Large intestine (tissue), 3 donors: ENCODE measurements around the gene FBXO22. TPM values are rescaled to one million over a fixed set of nuclear protein-coding genes. Genes with fewer than 3 reads are reported as not detected.
A peak's percentile ranks its signal among the peaks of the same experiment; 100 is the strongest.
"Not testable (repeated sequence)": the region's sequence is repeated elsewhere in the genome, so short reads cannot be mapped to it uniquely, and the experiment has no call there.

Source experiments
- DNase-seq, 2 donors: peaks; one replicate each; pipeline versions ENCODE4 v3.0.0 to v3.0.0-alpha.2; 2013
- H3K27ac ChIP-seq: one replicate; pipeline ENCODE4 v1.5.1; 2013; ENCODE audit warnings: low read length
- H3K27me3 ChIP-seq: 2 replicates; pipeline ENCODE4 v1.6.1; 2013; ENCODE audit warnings: low read length; ENCODE audit not compliant: control insufficient read depth, insufficient read depth
- H3K36me3 ChIP-seq: 2 replicates; pipeline ENCODE4 v1.6.1; 2013; ENCODE audit warnings: low read length; ENCODE audit not compliant: control insufficient read depth, insufficient read depth
- H3K4me1 ChIP-seq: one replicate; pipeline ENCODE4 v1.6.1; 2013; ENCODE audit warnings: low read length; ENCODE audit not compliant: control insufficient read depth, insufficient read depth
- H3K4me3 ChIP-seq: one replicate; pipeline ENCODE4 v1.5.1; 2013; ENCODE audit warnings: low read length
- H3K9me3 ChIP-seq: one replicate; pipeline ENCODE4 v1.6.1; 2013; ENCODE audit warnings: mild to moderate bottlenecking, low read depth, low read length, moderate library complexity; ENCODE audit not compliant: control insufficient read depth
- WGBS: methylation state at CpG from one replicate; pipeline ENCODE4 v1.1.5; 2013; ENCODE audit warnings: low lambda C conversion rate; ENCODE audit not compliant: insufficient coverage; 5-methylcytosine and 5-hydroxymethylcytosine counted together
- polyA plus RNA-seq: library from polyadenylated mRNA; unstranded; fragments of 120-200 nt; gene quantifications from one replicate; pipeline ENCODE4 v1.2.1, GENCODE V29; 2013

FBXO22 gene
- polyA plus RNA-seq, 1 donor = 24.9 TPM

GRCh38 chr15:75868019-75868418, 35.7 kb upstream of the FBXO22 start:
- Histone ChIP-seq H3K9me3 (no peaks in the 10 kb centered on the region), H3K4me3 (no peak overlapping the region), H3K36me3 (peaks cover 3% of the 10 kb centered on the region), H3K4me1 (no peaks in the 10 kb centered on the region), H3K27ac (no peak overlapping the region), H3K27me3 (no peaks in the 10 kb centered on the region)
- 92% methylated on average over 3 of the region's 3 CpGs for WGBS
- DNase-seq = no peak

- Histone ChIP-seq H3K27ac (no peak overlapping the region), H3K4me3 (no peak overlapping the region), H3K27me3 (no peaks in the 10 kb centered on the region), H3K36me3 (peaks cover 10% of the 10 kb centered on the region), H3K4me1 (no peaks in the 10 kb centered on the region), H3K9me3 (no peaks in the 10 kb centered on the region)
- no peak for DNase-seq
Observed at GRCh38 chr15:75869446-75869845, 34.2 kb upstream of the FBXO22 start.

- peaks cover 13% of the 10 kb centered on the region for H3K36me3 ChIP-seq
- not testable (repeated sequence) for H3K27ac ChIP-seq, H3K4me1 ChIP-seq, H3K9me3 ChIP-seq, H3K27me3 ChIP-seq, DNase-seq, H3K4me3 ChIP-seq
- 57% methylated on average over 1 of the region's 1 CpG for WGBS
Observed at GRCh38 chr15:75871589-75871988, 32.1 kb upstream of the FBXO22 start.

GRCh38 chr15:75872403-75872990, 31.2 kb upstream of the FBXO22 start:
- Histone ChIP-seq H3K27ac (no peak overlapping the region), H3K4me1 (no peaks in the 10 kb centered on the region), H3K9me3 (no peaks in the 10 kb centered on the region), H3K36me3 (peaks cover 13% of the 10 kb centered on the region), H3K27me3 (no peaks in the 10 kb centered on the region), H3K4me3 (no peak overlapping the region)
- no peak for DNase-seq
- 91% methylated on average over 4 of the region's 4 CpGs for WGBS

DNA sequence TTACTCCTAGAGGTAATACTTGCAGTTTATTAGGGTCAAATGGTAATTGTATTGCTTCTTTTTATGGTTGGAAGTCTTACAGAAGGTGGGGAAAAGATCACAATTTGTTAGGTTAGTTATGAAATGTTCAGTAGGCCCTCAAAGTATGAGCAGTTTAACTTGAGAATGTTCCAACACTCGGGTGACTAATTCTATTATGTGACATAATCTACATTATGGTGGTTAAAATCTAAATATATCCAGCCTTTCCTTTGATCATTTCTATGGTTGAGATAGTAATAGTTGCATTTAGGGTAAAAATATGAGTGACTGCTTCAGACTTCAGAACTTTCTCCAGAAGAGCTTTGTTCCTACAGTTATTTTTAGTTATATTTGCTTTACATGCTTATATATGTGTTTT, 19.6 kb upstream of the FBXO22 start:
- no peak overlapping the region for H3K27ac ChIP-seq
- no CpG with 5 or more reads among the region's 1 CpG for WGBS
- no peaks in the 10 kb centered on the region for H3K9me3 ChIP-seq
- H3K4me1 ChIP-seq = no peaks in the 10 kb centered on the region
- no peaks in the 10 kb centered on the region for H3K27me3 ChIP-seq
- H3K36me3 ChIP-seq = no peaks in the 10 kb centered on the region
- no peak for DNase-seq
- no peak overlapping the region for H3K4me3 ChIP-seq

DNA sequence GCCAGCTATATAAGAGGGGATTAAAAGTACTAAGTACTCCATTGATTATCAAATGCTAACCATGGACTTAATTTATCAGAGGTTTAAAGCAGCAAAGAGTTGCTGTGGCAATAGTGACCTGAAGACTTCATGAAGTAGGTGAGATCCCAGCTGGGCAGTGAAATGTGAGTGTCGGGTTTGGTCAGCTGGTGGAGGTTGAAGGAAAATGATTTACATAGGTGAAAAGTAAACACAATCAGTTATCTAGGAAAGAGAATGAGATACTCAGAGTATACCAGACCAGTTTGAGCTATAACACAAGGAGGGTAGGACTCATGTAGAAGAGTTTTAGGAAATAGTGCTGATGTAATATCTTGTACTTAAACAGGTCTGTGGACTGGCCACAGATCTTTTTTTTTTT, 16.5 kb upstream of the FBXO22 start:
- no CpG with 5 or more reads among the region's 1 CpG for WGBS
- no peak for DNase-seq
- Histone ChIP-seq H3K4me3 (no peak overlapping the region), H3K9me3 (no peaks in the 10 kb centered on the region), H3K27ac (no peak overlapping the region), H3K27me3 (no peaks in the 10 kb centered on the region), H3K4me1 (no peaks in the 10 kb centered on the region), H3K36me3 (no peaks in the 10 kb centered on the region)

- no peak for DNase-seq
- no peak overlapping the region for H3K4me3 ChIP-seq
- H3K27me3 ChIP-seq = no peaks in the 10 kb centered on the region
- no peaks in the 10 kb centered on the region for H3K4me1 ChIP-seq
- H3K27ac ChIP-seq = no peak overlapping the region
- H3K9me3 ChIP-seq = no peaks in the 10 kb centered on the region
- H3K36me3 ChIP-seq = no peaks in the 10 kb centered on the region
Observed at GRCh38 chr15:75891895-75892294, 11.8 kb upstream of the FBXO22 start.

- Histone ChIP-seq H3K4me1 (no peaks in the 10 kb centered on the region), H3K9me3 (no peaks in the 10 kb centered on the region), H3K27ac (no peak overlapping the region), H3K4me3 (no peak overlapping the region), H3K27me3 (no peaks in the 10 kb centered on the region), H3K36me3 (no peaks in the 10 kb centered on the region)
- WGBS = no CpG with 5 or more reads among the region's 2 CpGs
- no peak for DNase-seq
Observed at GRCh38 chr15:75895731-75896130, 7.9 kb upstream of the FBXO22 start.

- no peaks in the 10 kb centered on the region for H3K27me3 ChIP-seq
- no peaks in the 10 kb centered on the region for H3K4me1 ChIP-seq
- no peak for DNase-seq
- no peaks in the 10 kb centered on the region for H3K9me3 ChIP-seq
- no peak overlapping the region for H3K4me3 ChIP-seq
- no peak overlapping the region for H3K27ac ChIP-seq
- H3K36me3 ChIP-seq = peaks cover 5% of the 10 kb centered on the region
Observed at GRCh38 chr15:75900577-75900976, 3.1 kb upstream of the FBXO22 start.

GRCh38 chr15:75902129-75902557, 1.5 kb upstream of the FBXO22 start:
- H3K27ac ChIP-seq = no peak overlapping the region

GRCh38 chr15:75905231-75905630, 1.6 kb downstream of the FBXO22 start:
- no peaks in the 10 kb centered on the region for H3K4me1 ChIP-seq
- H3K27me3 ChIP-seq = no peaks in the 10 kb centered on the region
- peaks cover 25% of the 10 kb centered on the region for H3K36me3 ChIP-seq
- no peaks in the 10 kb centered on the region for H3K9me3 ChIP-seq
- no peak for DNase-seq
- no peak overlapping the region for H3K4me3 ChIP-seq
- WGBS = 100% methylated on average over 1 of the region's 5 CpGs
- no peak overlapping the region for H3K27ac ChIP-seq

More at GRCh38 chr15:75902129-75902557, 1.5 kb upstream of the FBXO22 start:
- Histone ChIP-seq H3K27me3 (no peaks in the 10 kb centered on the region), H3K4me3 (no peak overlapping the region), H3K36me3 (peaks cover 10% of the 10 kb centered on the region), H3K4me1 (no peaks in the 10 kb centered on the region), H3K9me3 (no peaks in the 10 kb centered on the region)
- peak in 1 of 2 donors; percentile 14 for DNase-seq
- 0% methylated on average over 1 of the region's 8 CpGs for WGBS
